ENCODE measurements around the gene NOC2L. TPM values are rescaled to one million over a fixed set of nuclear protein-coding genes. Genes with fewer than 3 reads are reported as not detected.
A peak's percentile ranks its signal among the peaks of the same experiment; 100 is the strongest.

NOC2L gene
- 32.5 TPM for total RNA-seq

DNA sequence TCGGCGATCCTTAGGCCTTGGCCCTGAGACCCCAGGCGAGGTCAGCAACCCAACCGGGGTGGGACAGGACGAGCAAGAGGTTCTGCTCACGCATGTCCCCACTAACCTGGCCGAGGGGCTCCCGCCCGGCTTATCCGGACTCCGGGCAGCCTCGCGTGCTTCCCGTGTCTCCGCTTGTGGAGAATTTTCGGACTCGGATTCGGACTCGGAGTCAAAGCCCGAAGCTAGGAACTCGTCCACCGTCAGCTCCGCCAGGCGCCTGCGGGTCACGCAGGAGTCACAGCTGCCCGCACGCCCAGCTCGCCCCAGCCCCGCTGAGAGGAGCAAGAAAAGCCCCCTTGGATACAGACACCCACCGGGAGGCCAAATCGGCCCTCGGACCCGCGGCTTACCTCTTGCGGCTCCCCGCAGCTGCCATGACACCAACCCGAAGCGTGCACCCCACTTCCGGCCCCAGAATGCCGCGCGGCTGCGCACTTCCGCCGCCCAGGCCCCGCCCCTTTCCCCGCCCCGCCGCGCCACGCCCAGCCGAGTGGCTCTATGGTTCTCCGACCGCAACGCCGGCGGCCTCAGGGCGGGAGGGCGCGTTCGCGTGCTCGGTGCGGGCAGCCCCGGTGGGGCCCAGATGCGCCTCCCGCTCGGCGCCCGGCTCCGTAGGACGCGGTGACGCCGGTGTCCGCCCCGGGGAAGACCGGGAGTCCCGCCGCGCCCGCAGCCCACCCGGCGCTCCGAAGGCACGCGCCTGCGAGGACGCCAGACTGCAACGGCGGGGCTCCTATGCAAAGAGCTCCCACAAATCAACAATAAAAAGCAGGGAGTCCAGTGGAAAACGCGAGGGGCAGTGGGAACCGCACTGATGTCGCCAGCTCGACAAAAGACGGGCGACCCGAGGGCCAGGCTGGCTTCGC is at the start of gene NOC2L:
Gene NOC2L, minus strand, starts transcription at position 434 of the 908 bp plus-strand sequence. Its CDS starts 16 bp downstream, at position 418.
- ATAC-seq (peak; percentile 96), DNase-seq (ENCODE audit: low spot score) (peak; percentile 96)

DNA sequence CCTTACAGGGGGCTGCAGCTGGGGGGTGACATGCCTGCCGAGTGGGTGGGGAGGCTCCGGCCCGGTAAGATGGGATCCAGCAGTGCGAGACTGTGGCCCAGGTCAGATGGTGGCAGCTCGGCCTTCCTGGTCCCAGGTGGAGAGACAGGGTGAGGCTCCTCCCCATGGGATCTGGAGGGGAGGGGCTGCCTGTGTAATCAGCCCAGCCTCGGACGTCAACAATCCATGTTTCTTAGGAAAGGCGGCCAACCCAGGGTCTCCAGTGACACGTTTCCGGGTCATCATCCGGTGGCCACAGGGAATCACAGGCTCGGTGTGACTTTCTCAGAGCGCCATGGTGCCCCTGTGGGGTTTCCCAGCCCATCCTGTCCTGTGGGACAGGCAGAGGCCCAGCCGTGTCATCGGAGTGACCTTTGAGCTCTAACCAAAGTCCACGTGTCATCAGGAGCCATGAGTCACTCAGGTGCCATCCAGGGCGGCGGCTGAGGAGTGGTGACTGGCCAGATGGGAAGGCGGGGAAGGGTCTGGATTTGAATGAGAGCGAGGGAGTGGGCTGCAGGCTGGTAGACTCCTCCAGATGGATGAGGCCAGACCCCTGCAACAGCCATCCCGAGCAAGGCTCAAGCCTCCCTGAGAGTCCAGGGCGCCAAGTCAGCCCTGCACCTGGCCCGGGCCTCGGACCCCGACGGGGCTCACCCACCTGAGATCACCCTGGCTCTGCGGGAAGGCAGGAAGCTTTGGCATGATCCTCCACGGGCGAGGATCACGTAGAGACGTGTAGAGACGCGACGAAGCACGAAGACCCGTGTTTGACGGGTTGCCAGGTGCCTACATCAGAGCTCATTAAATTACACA is 47.5 kb upstream of the NOC2L start:
- ATAC-seq (peak; percentile 83), DNase-seq (ENCODE audit: low spot score) (peak; percentile 93)

DNA sequence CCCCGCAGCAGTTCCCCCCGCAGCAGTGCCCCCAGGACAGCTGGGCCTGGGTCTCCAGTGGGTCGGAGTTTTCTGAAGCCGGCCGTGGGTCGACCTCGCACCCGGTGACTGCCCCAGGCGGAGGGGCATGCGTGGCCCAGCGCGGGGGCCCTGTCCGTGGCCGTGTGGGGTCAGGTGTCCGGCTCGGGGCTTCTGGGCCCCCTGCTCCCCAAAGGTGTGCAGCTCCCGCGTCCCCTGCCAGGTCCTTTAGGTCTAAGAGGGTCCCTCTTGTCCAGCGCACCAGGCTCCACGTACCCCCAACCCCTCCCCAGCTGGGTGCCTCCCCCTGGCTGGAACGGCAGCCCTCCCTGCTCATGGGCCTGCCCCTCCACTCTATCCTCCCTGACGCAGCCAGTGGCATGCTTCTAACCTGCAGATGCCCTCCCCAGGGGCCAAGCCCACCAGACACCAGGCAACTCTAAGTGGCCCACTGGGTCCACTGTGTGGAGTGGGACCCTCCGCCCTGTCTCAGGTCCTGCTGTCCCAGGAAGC is 46.8 kb upstream of the NOC2L start:
- peak; percentile 0 for ATAC-seq
- DNase-seq (ENCODE audit: low spot score), result peak; percentile 46

DNA sequence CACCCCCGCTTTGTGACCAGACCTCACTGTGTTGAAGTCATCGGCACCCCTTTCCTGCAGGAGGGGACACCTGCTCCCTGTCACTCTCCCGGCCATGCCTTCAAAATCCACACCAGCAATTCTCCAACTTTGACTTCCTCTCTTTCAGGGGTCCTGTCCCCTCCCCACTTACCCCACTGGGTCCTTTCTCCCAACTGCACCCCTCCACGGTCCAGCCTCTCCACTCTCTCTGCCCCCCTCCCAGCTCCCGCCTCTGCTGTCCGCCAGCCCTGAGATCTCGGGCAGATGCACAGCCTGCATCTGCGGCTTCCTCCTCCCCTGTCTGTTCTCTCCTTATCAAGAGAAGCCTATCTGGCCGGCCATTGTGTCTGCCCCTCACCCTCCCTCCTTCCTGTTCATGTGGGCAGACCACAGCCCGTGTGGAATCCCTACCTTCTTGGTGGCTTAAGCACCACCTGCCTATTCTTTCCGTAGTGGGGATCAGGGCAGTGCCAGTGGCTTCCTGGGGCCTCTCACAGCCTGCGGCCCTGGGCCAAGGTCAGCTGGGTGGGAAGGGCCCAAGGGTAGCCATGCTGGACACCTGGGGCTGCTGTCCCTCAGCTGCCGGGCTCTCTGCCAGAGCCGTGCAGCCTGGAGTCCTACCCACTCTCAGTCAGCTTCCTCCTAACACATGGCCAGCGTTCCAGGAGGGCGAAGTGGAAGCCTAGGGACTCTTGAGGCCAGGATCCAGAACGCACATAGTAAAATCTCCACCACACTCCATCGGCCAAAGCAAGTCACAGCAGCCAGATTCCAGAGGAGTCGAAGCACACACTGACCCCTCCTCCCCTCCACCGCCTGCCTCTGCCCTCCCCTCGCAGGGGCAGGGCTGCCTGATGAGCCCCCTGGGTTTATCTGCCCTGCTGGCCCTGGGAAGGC is 46.0 kb upstream of the NOC2L start:
- DNase-seq (ENCODE audit: low spot score), result peak; percentile 79
- ATAC-seq, result peak; percentile 63

DNA sequence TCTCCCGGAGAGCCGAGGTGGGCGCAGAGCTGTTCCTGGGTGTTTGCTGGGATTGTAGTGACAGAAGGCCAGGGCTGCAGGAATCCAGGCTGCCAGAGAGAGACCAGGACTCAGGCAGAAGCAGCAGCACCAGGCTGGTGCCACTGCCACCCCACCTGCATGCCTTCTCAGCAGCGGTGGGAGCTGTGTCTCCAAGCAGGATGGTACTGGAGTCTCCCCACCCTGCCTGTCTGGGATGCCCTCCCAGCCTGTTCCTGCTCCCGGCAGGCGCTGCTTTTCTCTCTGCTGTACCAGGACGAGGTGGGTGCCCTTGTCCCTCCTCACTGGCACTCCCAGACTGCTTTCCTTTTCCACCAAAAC is 45.3 kb upstream of the NOC2L start:
- DNase-seq (ENCODE audit: low spot score) (no peak), ATAC-seq (no peak)

DNA sequence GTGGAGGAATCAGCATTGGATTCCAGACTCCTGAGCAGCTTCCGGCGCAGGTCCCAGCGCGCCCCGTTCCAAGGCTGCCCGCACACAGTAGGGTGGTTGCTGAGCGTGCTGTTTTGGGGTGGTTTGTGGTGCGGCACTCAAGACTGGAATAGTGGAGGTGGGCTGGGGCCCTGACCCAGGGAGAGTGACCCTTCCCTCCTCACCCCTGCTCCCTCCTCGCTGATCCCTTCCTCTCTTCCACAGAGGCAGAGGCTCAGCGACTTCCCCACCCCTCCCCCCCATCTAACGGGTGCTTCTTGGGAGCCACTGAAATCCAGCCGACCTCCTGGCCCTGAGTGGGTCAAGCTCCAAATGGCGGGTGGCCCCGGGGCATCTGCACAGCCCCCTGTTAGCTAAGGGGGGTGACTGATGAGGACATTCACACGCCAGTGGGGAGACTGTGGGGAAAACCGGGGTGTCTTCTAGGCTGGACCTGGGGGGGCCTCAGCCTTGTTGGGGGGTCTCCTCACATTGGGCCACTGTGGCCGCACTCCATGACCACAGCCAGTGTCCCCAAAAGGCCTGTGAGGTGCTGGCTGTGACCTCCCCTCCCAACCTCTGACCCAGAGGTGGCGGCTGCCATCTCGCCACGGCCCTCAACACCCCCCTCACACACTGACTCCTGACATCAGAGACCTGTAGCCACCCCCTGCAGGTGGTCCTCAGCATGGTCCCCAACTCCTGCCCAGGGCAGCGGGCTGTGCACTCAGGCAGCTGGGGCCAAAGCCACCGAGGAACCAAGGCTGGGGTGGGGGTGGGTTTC is 44.8 kb upstream of the NOC2L start:
- DNase-seq (ENCODE audit: low spot score), result no peak
- ATAC-seq, result no peak

DNA sequence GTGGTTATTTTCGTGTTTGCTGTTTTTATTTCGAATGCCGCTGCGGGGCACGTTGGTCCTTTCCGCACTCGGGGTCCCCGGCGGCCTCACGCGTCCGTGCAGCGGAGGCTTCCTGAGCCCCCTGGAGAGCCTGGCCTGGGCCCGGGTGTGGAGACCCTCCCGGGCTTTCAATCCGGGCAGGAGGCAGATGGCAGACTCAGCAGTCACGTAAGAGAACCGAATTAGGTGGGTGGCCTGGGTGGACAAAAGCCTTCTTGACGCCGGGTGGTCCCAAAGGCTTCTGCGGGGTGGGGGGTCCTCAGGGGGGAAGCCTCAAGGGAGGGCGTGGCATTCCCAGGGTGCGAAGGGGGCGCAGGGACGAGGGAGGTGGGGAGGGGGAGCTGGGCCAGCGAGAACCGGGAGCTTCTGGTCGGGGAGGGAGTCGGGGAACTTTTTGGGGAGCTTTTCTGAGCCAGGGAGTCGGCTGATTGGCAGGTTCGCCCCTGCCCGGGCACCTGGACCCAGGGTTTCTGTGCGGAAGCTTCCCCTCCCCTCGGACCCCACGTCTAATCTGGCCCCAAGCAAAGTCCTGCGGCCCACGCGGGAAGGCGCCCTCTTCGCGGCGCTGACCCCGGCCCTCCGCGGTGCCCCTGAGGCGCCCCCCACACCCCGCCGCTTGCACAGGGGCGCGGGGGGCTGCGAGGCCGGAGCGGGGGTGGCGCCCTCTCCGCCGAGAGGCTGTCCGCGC is 42.2 kb upstream of the NOC2L start:
- DNase-seq (ENCODE audit: low spot score) (peak; percentile 46), ATAC-seq (no peak)

DNA sequence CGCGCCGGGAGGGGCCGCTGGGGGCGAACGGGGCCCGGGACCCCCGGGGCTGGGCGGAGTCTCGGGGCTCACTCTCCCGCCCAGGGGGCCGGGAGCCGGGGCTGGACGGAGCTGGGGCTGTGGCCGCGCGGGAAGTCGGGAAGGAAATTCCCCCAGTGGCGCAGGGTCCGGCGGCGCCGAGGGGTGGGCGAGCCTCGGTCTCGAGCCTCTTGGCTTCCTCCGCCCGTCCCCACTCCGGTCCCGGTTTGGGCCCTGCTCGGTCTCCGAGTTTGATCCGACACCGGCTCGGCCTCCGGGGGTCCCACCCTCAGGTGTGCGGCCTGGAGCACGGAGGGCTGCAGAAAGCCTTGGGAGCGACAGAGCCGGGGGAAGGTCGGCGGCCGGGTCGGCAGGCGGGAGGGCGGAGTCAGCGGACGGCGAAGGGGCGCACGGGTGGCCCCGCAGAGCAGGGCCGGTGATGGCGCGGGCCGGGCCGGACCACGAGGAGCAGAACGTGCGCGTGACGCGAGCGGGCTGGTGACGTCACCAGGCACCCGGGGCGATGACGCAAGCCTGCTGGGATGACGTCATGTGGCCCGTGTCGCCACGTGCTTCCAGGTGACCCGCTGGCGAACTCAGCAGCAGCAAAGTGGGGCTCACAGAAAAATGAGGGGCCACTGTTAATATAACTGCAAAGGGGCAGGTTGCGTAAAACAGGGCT is 41.5 kb upstream of the NOC2L start:
- DNase-seq (ENCODE audit: low spot score) (peak; percentile 71), ATAC-seq (peak; percentile 21)

DNA sequence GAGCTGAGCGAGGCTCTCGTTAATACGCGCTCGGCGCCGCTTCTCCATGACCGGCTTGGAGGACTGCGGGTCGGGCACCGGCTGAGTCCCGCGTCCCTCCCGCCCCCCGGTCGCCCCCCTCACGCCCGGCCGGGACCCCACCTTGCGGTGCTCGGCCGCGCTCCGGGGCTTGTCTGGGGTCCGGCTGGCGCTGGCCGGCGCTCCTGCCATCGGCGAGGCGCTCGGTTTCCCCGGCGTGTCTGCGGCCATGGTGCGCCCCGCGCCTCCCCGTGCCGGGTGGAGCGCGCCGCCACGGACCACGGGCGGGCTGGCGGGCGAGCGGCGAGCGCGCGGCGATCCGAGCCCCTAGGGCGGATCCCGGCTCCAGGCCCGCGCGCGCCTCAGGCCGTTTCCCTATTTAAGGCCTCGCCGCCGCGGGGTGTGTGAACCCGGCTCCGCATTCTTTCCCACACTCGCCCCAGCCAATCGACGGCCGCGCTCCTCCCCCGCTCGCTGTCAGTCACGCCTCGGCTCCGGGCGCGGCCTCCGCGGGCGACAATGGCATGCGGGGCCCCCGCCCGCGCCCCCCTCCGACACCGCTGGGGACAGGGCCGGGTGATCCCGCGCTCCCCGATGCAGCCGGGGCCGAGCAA is 40.8 kb upstream of the NOC2L start, which contains the start of gene HES4:
Gene HES4, minus strand, starts transcription at position 373 of the 632 bp plus-strand sequence. Its CDS starts 124 bp downstream, at position 249.
- ATAC-seq (peak; percentile 78), DNase-seq (ENCODE audit: low spot score) (peak; percentile 79)

DNA sequence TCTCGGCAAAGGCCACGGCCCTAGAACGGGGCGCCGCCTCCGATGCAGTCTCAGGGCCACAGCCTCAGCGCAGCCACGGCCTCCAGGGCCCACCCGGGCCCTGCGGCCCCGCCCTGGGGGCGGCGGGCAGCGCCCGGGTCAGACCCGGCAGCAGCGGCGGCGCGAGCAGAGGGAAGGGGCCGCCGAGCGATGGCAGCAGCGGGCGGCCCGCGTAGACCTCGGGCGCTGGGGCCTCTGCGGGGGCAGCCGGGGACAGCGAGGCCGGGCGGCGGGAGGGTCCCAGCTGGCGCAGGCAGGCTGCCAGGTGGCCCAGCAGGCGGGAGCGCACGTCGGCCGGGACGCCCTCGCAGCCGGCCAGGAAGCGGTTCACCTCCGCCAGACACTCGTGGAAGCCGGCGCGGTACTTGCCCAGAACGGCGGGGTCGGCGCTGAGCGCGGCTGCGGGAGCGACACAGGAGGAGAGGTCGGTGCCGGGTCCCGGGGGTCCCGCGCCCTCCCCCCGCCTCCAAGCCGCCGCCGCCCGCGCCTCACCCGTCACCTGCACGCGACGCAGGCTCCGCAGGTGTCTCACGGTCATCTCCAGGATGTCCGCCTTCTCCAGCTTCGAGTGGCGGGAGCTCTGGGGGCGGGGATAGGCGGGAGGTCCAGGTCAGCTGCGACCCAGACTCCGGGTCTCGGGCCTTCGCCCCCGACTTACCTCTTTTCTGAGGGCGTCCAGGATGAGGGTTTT is 40.1 kb upstream of the NOC2L start:
- ATAC-seq (peak; percentile 4), DNase-seq (ENCODE audit: low spot score) (peak; percentile 49)

DNA sequence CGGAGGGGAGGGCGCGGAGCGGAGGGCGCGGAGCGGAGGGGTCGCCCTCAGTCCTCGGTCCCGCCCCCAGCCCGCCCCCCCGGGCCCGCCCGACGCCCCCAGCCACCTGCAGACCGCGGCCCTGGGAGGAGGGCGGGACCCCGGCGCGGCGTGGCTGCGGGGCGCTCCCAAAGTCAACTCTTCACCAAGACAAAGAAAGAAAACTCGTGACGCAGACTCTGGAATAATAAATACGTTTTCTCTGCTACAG is 39.6 kb upstream of the NOC2L start:
- DNase-seq (ENCODE audit: low spot score), result no peak
- no peak for ATAC-seq

DNA sequence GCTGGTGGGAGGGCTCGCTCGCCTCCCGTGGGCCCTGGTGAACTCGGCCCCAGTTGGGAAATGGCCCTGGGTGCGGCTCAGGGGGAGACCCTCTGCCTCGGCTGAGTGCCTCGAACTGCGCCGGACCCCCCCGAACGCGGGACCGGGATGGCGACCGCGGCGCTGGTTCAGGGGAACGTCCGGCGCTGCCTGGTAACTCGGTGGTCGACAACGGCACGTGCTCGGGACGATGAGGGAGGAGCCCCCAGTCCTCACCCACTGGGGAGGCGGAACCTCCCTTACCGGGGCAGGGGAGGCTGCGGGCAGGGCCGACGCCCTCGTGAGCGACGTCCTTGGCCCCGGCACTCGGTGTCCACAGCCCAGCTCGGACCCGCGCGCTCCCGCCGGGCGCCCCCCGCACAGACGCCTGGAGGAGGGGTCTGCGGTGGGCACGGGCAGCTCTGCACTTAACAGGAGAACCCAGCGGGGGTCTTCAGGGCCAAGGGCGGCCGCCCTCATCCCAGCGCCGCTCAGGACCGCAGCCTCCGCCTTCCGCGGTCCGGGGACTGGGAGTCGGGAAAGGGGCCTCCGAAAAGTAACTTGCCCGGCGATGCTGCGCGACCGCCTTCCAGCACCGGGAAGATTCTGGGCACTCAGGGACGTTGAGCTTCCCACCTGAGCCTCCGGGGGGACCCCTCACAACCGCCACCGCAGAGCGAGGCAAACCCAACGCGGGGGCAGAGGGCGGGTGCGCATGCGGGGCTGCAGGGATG is 39.1 kb upstream of the NOC2L start:
- ATAC-seq (no peak), DNase-seq (ENCODE audit: low spot score) (no peak)

DNA sequence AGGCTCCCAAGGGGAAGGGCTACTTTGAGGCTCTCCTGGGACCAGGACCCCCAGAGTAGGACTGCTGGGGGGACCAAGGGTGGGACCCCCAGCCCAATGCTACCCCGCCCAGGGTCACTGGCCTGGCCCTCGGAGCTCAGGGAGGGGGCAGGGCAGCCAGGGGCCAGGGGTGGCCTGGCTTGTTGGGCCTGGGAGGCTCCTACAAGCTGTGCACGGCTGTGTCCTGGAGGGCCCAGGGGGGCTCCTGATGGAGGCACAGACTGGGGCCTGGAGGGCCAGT is 38.6 kb upstream of the NOC2L start:
- ATAC-seq (no peak), DNase-seq (ENCODE audit: low spot score) (no peak)

DNA sequence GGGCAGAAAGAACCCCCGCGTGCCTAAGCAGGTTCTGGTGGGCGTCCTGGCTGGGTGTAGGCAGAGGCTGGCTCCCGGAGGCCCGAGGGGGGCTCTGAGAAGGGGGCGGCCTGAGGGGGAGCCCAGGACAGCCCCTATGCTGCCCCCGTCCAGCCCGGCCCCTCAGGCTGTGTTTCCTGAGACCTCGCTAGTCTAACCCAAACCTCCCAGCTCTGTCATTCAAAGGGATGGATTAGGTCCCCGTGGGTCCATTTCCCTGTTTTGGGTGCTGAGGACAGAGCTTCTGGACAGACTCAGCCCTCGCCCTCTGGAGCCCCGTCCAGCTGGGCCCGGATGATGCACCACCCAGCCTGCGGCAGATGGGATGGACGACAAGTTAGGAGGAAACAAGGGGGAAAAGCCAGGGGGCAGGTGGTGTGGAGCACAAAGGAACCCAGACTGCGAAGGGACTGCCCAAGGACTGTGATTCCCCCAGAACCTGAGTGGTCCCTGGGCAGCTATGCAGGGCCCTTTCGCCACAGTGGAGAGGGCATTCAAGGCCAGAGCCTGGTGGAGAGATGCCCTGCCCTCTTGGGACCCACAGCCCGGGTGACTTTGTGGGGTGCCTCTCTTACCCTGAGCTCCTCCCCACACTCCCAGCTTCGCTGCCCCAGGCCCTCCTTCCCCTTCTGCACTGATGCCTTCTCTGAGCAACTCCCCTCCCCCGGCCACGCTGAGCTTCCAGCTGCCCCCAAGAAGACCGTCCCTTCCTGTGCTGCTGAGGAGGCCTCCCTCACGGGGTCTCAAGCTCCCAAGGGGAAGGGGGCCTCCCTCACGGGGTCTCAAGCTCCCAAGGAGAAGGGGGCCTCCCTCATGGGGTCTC is 38.0 kb upstream of the NOC2L start:
- DNase-seq (ENCODE audit: low spot score) (no peak), ATAC-seq (no peak)

DNA sequence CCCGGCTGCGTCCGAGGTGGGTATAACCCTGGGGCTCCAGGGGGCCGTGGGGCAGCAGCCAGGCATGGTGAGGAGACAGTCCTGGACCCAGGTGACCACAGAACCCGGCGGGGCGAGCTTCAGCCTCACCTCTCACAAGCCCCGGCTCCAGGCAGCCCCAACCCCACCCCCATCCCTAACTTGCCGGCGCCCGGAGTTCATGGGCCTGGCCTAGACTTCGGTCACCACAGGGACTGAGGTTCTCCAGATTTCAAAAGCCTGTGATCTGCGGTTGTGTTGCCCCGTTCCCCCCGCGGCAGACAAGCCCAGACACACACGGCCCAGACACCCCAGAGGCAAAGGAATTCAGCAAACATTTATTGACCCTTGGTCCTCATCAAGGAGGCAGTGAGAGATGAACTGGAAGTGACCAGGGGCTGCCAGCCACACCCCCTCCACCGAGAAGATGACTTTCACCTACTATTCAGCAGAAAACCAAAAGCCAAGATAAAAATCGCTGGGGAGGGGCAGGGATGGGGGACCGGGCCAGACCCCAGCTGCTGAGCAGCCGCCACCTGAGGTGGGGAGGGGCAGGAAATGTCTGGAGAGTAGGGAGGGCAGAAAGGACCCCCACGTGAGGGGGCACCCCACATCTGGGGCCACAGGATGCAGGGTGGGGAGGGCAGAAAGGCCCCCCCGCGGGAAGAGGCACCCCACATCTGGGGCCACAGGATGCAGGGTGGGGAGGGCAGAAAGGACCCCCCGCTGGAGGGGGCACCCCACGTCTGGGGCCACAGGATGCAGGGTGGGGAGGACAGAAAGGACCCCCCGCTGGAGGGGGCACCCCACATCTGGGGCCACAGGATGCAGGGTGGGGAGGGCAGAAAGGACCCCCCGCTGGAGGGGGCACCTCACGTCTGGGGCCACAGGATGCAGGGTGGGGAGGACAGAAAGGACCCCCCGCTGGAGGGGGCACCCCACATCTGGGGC is 36.9 kb upstream of the NOC2L start:
- DNase-seq (ENCODE audit: low spot score) (no peak), ATAC-seq (no peak)
